Caco-2 (cell line): ENCODE measurements around the gene GNG7. TPM values are rescaled to one million over a fixed set of nuclear protein-coding genes. Genes with fewer than 3 reads are reported as not detected.

Experiments used
- BruUV-seq: library from RNA; stranded (reverse); fragments of 400-500 nt; replicated peaks from 2 replicates; lab custom pipeline; 2021; lab: Mats Ljungman, UMichigan
- CTCF ChIA-PET: fragments of 300-600 bp; sonication (Branson Sonifier 250); formaldehyde crosslinking; loops from one replicate; lab custom pipeline; 2022; ENCODE audit warnings: antibody characterized with exemption; lab: Charles Lee
- POLR2A ChIA-PET: fragments of 300-600 bp; sonication (Branson Sonifier 250); formaldehyde crosslinking; loops from one replicate; lab custom pipeline; 2022; ENCODE audit warnings: antibody characterized with exemption; lab: Charles Lee
- DNase-seq, 2 experiments: peaks; one replicate each; pipeline versions ENCODE4 v3.0.0 to v3.0.0-alpha.2; 2020 to 2022
- H3K27me3 ChIP-seq: replicated peaks from 2 replicates; pipeline ENCODE4 v1.6.0; 2011; ENCODE audit warnings: low read length; ENCODE audit not compliant: control insufficient read depth, insufficient read depth
- H3K36me3 ChIP-seq: 2 replicates; pipeline ENCODE4 v1.5.1; 2011; ENCODE audit warnings: low read length; ENCODE audit not compliant: control insufficient read depth, insufficient read depth
- H3K4me1 ChIP-seq: fragments of 250-450 bp; sonication (Bioruptor Pico); 2 replicates; pipeline ENCODE4 v1.5.1; 2020; ENCODE audit warnings: mild to moderate bottlenecking
- H3K4me3 ChIP-seq: 2 replicates; pipeline ENCODE4 v1.5.1; 2011; ENCODE audit warnings: low read depth, mild to moderate bottlenecking, control low read depth, low read length
- H3K9me3 ChIP-seq: fragments of 250-450 bp; sonication (Bioruptor Pico); 2 replicates; pipeline ENCODE4 v1.5.1; 2020; ENCODE audit warnings: mild to moderate bottlenecking, moderate library complexity
- H3K27ac Mint-ChIP-seq: one replicate; pipeline ENCODE4 v1.8.0; 2022; ENCODE audit warnings: mixed read lengths; ENCODE audit not compliant: unreplicated experiment
- H3K27me3 Mint-ChIP-seq: one replicate; pipeline ENCODE4 v1.8.0; 2022; ENCODE audit warnings: mixed read lengths; ENCODE audit not compliant: insufficient read depth, unreplicated experiment
- H3K36me3 Mint-ChIP-seq: one replicate; pipeline ENCODE4 v1.8.0; 2022; ENCODE audit warnings: mild to moderate bottlenecking, mixed read lengths; ENCODE audit not compliant: insufficient read depth, unreplicated experiment
- H3K4me1 Mint-ChIP-seq: one replicate; pipeline ENCODE4 v1.8.0; 2022; ENCODE audit warnings: low read depth, mixed read lengths; ENCODE audit not compliant: unreplicated experiment
- H3K4me3 Mint-ChIP-seq: one replicate; pipeline ENCODE4 v1.8.0; 2022; ENCODE audit warnings: mild to moderate bottlenecking, moderate library complexity, mixed read lengths; ENCODE audit not compliant: unreplicated experiment
- H3K9me3 Mint-ChIP-seq: one replicate; pipeline ENCODE4 v1.8.0; 2022; ENCODE audit warnings: mixed read lengths; ENCODE audit not compliant: unreplicated experiment
- CTCF ChIP-seq, 2 experiments: fragments of 200-600 bp in 1 of 2; IDR thresholded peaks; 1 replicate in 1 of 2; 2 replicates in 1 of 2; pipeline versions ENCODE4 v1.5.1 to v1.8.0; 2011 to 2022; ENCODE audit warnings: antibody characterized with exemption in 1 of 2, control low read depth in 1 of 2, inconsistent platforms in 1 of 2, low read depth in 1 of 2, low read length in 1 of 2, mild to moderate bottlenecking in 1 of 2, moderate library complexity in 1 of 2; ENCODE audit not compliant: insufficient read depth in 1 of 2, severe bottlenecking in 1 of 2, unreplicated experiment in 1 of 2
- intact Hi-C: fragments of 100-400 bp; cut with micrococcal nuclease; formaldehyde crosslinking; loops from one replicate; pipeline ENCODE4 v1.10.0; 2022; ENCODE audit not compliant: unreplicated experiment
- total RNA-seq: library from RNA; stranded (reverse); gene quantifications from 2 replicates; pipeline ENCODE4 v1.2.3, GENCODE V29; 2022

The GNG7 gene
- total RNA-seq, 1 experiment from 2014 or later: 0.43 TPM

- no peaks in the 10 kb centered on the region for H3K9me3 ChIP-seq
- Mint-ChIP-seq H3K27ac (peak overlapping the region; percentile 15), H3K27me3 (no peaks in the 10 kb centered on the region), H3K36me3 (peaks cover 5% of the 10 kb centered on the region), H3K4me3 (no peak overlapping the region), H3K4me1 (peaks cover 9% of the 10 kb centered on the region), H3K9me3 (no peaks in the 10 kb centered on the region)
- no peak overlapping the region for H3K4me3 ChIP-seq
- H3K36me3 ChIP-seq: no peaks in the 10 kb centered on the region
- H3K27me3 ChIP-seq: no peaks in the 10 kb centered on the region
- POLR2A ChIA-PET: interaction anchor here (0.5 to 1.5 kb wide), 3 partner anchors 15 to 81 kb away, joined by 3 to 4 read pairs (median 4); partner anchors contain the start of gene GADD45B
- no peak for TF ChIP-seq CTCF (IDR thresholded peaks at IDR 0.05; ENCODE audit: insufficient read depth in 1 of 2, low read depth in 1 of 2, low read length in 1 of 2, severe bottlenecking in 1 of 2, unreplicated experiment in 1 of 2)
- DNase-seq: no peak
- intact Hi-C loops: no loop called here
- no TSS peak for BruUV-seq
- CTCF ChIA-PET: interaction anchor here (0.9 to 1.2 kb wide), 2 partner anchors 22 to 54 kb away, joined by 3 read pairs; no protein-coding TSS in a partner anchor
- H3K4me1 ChIP-seq: peaks cover 19% of the 10 kb centered on the region
Measured at GRCh38 chr19:2557093-2557440, 145.4 kb downstream of the GNG7 start.

GRCh38 chr19:2556221-2557092 lies 146.0 kb downstream of the GNG7 start:
- no peak overlapping the region for H3K4me3 ChIP-seq
- TF ChIP-seq CTCF (IDR thresholded peaks at IDR 0.05; ENCODE audit: insufficient read depth in 1 of 2, low read depth in 1 of 2, low read length in 1 of 2, severe bottlenecking in 1 of 2, unreplicated experiment in 1 of 2): no peak
- Mint-ChIP-seq H3K4me3 (no peak overlapping the region), H3K27me3 (no peaks in the 10 kb centered on the region), H3K27ac (peak overlapping the region; percentile 15), H3K36me3 (peaks cover 5% of the 10 kb centered on the region), H3K9me3 (no peaks in the 10 kb centered on the region), H3K4me1 (peaks cover 9% of the 10 kb centered on the region)
- no peaks in the 10 kb centered on the region for H3K9me3 ChIP-seq
- no peak for DNase-seq
- no peaks in the 10 kb centered on the region for H3K27me3 ChIP-seq
- H3K36me3 ChIP-seq: no peaks in the 10 kb centered on the region
- peaks cover 19% of the 10 kb centered on the region for H3K4me1 ChIP-seq
- BruUV-seq: no TSS peak
- intact Hi-C loops: no loop called here
- ChIA-PET POLR2A (interaction anchor here (1.5 kb wide), 1 partner anchor 81 kb away, joined by 4 read pairs; the partner anchor contains the start of gene GADD45B), CTCF (no interaction called here)

GRCh38 chr19:2555422-2556220 lies 146.9 kb downstream of the GNG7 start:
- TF ChIP-seq CTCF (IDR thresholded peaks at IDR 0.05; ENCODE audit: insufficient read depth in 1 of 2, low read depth in 1 of 2, low read length in 1 of 2, severe bottlenecking in 1 of 2, unreplicated experiment in 1 of 2): no peak
- peaks cover 19% of the 10 kb centered on the region for H3K4me1 ChIP-seq
- no peak overlapping the region for H3K4me3 ChIP-seq
- Mint-ChIP-seq H3K9me3 (no peaks in the 10 kb centered on the region), H3K27me3 (no peaks in the 10 kb centered on the region), H3K4me1 (peaks cover 9% of the 10 kb centered on the region), H3K4me3 (no peak overlapping the region), H3K27ac (peak overlapping the region; percentile 35), H3K36me3 (peaks cover 11% of the 10 kb centered on the region)
- no TSS peak for BruUV-seq
- ChIA-PET CTCF (no interaction called here), POLR2A (no interaction called here)
- no peaks in the 10 kb centered on the region for H3K9me3 ChIP-seq
- no peaks in the 10 kb centered on the region for H3K36me3 ChIP-seq
- intact Hi-C loops: no loop called here
- no peak for DNase-seq
- H3K27me3 ChIP-seq: no peaks in the 10 kb centered on the region
